T-helper 9 cell (primary cell): ENCODE data around the gene MGARP.

Experiments
- DNase-seq: peaks from one replicate; pipeline ENCODE4 v3.0.0-alpha.2; 2020

Gene MGARP

DNA sequence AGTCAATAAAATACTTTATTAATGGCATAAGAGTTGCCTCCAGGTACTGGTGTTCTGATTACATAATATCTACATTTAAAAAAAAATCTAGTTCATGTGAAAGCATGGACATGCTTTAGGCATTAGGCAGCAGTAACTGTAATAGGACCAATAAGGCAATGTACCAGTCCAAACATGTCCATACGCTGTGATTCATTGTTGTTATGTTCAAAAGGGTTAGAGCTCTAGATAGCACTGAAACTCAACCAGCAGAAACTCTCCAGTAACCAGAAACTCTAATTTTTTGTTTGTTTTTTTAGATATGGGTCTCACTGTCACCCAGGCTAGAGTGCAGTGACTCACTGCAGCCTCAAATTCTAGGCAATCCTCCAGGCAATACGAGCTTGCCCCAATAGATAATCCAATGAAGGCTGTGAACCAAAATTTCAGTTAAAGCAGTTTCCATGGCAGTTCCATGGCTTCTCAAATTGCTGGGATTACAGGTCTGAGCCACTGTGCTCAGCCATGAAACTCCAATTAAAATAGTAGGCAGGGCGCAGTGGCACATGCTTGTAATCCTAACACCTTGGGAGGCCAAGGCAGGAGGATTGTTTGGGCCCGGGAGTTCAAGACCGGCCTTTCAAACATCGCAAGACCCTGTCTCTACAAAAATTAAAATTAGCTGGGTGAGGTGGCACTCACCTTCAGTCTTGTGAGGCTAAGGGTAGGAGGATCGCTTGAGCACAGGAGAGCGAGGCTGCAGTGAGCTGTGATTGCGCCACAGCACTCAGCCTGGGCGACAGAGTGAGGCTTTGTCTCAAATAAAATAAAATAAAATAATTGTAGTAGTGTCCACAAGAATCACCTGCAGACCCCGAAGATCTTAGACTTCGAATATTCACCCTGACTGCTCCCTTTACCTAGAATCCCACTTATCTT lies 36.3 kb downstream of the MGARP start:
- no peak for DNase-seq

DNA sequence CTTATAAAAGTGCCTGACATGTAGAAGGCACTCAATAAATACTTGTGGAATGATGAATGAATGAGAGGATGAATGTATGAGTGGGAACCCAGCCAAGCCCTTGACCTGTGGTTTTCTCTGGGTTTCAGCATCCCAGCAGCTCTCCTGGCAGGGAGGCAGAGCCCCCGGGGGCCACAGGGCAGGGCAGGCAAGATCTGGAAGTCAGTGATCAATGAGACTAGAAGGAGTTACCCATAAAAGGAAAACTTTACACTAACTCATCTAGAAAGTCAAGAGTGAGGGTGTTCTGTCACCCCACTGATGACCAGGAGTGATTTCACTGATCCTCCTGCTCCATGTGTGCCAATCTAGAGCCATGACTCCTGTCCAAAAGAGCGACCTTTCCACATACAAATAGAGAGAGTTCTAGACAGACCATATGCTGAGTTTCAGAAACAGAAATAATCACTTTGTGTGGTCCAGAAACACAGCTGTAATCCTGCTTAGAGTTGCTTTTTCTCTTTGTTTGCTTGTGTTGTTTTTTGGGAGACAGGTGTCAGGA lies 37.4 kb downstream of the MGARP start:
- no peak for DNase-seq

DNA sequence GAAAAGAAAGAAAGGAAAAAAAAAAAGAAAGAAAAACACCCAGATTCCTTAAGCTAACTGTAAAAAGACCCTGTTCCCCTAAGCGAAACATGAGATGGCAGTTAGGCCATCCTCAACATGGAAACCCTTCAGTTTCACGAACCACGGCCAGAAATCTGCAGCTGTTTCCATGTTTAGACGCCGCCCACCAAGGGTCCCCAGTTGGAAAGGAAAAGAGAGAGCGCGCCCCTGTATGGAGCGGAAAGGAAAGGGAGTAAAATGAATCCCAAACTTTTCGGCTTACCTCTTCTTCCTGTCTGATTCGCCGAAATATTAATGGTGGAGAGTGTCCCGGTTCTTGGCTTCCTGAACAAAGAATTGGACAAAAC lies 38.3 kb downstream of the MGARP start:
- DNase-seq = no peak

DNA sequence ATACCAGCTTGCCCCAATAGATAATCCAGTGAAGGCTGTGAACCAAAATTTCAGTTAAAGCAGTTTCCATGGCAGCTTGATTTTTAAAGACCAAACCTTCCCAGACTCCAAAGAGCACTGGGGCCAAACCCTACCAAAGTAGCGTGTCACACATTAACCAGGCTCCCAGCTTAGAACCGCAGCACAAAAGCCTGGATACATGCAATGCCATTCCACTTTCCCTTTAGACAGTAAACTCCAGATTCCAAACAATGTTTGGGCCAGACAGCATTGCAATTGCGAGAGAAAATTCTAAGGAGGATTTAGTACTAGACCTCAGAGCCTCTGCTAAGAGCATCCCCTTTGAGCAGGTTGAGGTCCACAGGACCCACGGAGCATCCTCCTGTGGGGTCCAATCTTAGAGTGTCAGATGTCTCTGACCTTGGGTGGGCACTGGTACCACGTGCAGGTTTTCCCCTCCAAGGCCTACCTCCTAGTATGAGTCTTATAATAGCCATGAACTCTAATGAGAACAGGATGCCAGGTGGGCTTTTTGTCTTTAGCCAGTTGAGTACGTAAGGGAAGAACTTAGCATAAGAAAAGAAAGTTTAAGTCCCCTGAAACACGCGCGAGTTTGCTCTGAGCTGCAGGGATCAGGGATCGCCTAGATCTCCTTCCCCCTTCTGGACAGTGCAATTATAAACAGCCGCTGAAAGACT lies 38.8 kb downstream of the MGARP start:
- no peak for DNase-seq

DNA sequence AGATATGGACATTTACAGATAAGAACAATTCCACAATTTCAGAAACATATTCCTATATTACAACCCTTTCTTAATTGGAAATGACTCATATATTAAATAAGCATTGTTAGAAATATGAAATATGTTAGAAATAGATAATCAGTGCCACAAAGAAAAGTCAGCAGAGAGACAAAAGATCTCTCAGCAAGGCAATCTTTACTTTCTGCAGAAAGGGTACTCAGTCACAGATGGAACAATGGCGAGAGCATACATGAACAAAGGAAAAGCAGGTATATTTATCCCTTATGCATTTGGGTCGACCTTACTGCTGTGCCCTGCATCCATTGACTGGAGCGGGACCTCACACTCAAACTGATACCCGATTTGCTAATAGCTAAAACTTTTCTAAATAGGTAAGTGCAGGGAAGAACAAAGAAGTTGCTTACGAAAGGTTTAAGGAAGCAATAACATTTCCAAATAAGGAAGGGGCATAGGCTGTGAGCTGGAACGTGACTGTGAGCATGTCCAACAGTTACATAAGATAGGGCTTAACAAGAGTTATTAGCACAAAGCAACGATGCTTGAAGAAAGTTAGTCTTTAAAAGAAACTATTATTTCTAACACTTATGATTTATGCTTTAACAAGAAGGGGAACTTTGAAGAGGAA lies 40.8 kb downstream of the MGARP start:
- no peak for DNase-seq

DNA sequence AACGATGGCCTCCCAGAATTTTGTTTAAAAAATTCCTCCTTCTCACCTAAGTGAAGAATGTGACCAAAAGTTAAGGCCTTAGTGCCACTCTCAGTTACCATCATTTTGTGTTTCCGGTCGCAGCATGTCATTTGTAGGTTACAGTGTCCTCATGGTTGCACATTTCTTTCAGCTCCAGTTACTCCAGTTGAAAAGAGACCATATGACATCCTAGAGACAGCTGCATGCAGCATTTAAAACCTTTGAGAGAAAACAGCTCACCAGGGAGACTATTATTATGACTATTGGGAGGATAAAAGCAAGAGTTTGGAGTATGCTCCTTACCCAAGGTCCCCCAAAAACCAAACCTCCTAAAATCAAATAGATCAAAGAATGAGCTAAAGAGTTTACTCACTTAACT lies 45.8 kb downstream of the MGARP start:
- no peak for DNase-seq

DNA sequence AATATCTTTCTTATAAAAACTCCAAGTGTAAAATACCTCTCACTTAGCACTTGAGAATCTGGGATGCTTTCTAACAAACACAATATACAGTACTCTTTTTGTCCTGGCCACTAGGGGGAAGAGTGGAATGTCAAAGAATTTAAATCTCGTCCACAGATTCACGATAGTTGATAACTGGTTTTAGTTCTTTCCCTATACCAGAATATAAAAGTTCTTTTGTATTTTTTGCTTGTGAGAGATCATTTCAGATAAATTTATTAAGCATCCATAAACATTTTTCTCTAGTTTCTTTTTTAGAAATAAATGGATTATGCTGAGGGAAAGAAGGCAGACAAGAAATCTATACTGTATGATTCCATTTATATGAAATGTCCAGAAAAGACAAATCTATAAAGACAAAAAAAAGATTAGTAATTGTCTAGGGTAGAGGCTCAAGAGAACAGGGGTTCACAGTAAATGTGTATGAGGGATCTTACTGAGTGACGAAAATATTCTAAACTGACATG lies 50.4 kb downstream of the MGARP start:
- DNase-seq = no peak

DNA sequence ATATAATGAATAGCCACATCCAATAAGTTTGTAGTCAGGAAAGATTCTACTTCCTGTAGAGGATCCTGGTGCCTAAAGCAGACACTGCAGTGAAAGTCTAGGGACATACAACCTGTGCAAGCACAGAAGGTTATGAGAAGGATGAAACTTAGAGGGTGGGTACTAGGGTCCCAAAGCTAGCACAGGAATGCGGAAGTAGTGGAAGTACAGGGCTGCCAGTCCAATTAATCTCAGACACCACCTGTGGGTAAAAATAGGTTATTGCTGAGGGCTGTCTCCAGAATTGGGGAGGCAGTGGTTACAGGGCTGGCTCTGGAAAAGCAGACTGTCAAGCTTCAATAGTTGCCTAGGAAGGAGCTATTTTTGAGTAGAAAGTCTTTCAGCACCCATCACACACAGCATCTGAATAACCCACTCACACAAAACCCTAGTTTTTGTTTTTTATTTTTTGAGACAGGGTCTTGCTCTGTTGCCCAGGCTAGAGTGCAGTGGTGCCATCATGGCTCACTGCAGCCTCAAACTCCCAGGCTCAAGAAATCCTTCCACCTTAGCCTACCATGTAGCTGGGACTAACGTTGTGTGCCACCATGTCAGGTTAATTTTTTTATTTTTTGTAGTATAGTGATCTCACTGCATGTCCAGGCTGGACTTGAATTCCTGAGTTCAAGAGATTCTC lies 52.2 kb downstream of the MGARP start:
- no peak for DNase-seq

DNA sequence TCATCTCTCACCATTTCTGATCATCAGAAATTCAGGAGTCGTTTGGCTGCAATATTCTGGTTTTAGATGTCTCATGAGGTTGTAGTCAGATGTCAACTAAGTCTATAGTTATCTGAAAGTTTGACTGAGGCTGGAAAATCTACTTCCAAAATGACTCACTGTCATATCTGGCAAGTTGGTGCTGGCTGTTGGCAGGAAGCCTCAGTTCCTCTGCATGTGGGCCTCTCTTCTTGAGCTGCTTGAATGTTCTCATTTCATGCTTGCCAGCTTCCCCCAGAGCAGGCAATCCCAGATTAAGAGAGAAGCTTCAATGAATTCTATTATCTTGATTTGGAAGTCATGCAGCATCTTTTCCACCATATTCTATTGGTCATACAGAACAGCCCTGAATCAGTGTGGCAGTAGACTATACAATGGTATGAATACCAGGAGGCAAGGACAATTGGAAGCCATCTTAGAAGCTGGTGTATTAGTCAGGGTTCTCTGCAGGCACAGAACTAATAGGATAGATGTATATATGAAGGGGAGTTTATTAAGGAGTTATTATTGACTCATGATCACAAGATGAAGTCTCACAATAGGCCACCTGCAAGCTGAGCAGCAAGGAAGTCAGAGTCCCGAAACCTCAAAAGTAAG lies 56.2 kb downstream of the MGARP start:
- no peak for DNase-seq

DNA sequence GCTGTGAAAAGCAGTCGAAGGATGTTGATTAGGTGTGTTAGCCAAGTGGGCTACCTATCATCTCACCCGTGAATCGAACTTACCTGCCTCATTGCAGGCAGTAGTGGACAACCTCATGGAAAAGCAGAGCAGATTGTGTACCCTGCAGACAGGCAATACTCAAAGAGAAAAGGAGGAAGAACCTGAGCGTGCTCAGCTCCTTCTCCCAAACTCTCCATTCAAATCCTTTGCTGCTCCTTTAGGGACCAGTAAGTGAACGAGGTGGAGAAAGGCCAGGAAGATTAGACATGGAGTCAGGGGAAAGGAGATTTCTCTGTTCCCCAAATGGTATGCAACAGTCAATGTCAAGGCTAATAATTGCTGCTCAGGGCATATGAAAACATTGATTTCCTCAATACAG lies 57.8 kb downstream of the MGARP start:
- DNase-seq = no peak

DNA sequence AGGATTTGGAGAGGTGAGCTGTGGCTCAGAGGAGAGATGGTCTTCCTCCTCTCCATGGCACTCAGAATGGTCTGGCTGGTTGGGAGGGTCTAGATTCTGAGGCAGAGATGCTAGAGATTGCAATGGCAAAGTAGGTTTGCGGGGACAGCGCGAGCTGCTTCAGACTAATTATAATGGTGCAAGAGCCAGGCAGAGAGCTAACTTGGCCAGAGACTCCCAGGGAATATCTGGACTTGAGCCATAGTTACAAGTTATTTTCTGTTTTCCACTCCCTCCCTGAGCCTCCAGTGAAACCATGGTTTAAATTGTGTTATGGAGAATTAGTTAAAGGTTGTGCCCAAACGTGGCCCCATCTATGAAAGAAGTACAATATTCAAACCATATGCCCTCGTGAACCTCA lies 58.3 kb downstream of the MGARP start:
- no peak for DNase-seq

DNA sequence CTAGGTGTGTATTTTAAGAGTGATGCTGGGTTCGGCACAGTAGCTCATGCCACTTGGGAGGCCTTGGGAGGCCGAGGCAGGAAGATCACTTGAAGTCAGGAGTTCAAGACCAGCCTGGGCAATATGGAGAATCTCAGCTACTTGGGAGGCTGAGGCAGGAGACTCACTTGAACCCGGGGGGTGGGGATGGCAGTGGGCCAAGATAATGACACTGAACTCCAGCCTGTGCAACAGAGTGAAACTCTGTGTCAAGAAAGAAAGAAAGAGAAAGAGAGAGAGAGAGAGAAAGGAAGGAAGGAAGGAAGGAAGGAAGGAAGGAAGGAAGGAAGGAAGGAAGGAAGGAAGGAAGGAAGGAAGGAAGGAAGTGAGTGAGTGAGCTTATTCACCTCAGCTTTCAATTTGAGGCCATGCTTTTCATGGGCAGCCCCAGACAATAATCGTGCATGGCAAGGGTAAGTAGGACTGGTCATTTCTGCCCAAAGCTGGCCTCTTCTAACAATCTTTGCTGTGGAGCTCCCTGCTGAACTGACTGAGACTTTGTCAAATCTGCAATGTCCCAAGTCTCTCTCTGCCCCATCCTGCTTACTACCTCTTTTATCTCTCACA lies 60.5 kb downstream of the MGARP start:
- DNase-seq = no peak
